Measurements from ENCODE around the gene PHB1.
"Not testable (repeated sequence)": the region's sequence is repeated elsewhere in the genome, so short reads cannot be mapped to it uniquely, and the experiment has no call there.

Gene PHB1

DNA sequence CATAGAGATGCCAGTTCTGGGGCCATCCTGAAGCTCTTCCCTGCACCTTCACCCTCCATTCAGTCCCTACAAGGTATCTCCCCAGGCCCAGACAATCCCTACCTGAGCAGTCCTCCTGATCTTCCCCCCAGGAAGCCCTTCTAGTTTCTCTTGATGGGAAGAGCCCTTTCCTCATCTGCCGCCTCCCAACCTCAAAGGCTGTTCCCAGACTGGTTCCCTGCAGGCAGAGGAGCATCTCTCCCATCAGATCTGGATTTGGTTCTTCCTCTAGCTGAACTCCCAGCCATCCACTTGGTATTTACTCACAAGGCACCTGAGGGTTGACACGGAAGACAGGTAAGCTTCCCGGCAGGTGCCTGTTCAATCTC, 24.6 kb upstream of the PHB1 start:
- FAIRE-seq = no peak

DNA sequence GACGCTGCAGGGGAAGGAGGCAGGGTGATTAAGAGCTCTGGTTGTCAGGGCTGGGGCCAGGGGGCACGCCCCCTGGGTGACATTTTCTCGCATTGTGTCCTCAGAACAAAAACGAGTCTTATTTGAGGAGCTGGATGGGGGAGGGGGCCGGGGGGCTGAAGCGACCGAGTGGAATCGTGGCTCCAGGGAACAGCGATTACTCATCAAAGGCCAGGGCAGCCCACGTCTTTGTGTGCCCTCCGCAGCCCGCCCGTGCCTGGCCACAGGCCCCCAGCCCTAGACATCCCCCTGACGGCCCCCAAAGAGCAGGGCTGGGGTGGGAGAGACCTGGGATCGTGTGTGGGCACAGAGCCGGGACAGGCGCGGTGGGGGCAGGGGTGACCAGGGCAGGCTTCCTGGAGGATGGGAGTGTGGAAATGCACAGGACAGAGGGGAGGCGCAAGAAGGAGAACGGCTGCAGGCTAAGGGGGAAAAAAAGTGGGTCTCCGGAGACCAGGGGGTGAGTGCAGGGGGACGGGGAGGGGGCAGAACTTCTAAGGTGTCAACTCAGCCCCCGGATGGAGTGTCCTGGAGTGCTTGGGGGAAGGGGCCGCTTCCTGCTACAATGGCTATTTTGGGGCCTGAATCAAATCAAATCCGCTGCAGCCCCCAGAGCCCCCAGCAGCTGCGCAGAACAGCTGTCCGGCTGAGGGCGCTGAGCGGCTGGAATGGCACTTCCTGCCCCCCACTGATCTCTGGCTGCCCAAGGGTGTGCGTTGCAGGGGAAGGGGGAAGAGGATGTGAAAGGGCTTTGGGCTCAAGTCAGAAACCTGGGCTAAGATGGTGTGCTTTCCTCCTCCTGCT, 24.0 kb upstream of the PHB1 start:
- FAIRE-seq = no peak

DNA sequence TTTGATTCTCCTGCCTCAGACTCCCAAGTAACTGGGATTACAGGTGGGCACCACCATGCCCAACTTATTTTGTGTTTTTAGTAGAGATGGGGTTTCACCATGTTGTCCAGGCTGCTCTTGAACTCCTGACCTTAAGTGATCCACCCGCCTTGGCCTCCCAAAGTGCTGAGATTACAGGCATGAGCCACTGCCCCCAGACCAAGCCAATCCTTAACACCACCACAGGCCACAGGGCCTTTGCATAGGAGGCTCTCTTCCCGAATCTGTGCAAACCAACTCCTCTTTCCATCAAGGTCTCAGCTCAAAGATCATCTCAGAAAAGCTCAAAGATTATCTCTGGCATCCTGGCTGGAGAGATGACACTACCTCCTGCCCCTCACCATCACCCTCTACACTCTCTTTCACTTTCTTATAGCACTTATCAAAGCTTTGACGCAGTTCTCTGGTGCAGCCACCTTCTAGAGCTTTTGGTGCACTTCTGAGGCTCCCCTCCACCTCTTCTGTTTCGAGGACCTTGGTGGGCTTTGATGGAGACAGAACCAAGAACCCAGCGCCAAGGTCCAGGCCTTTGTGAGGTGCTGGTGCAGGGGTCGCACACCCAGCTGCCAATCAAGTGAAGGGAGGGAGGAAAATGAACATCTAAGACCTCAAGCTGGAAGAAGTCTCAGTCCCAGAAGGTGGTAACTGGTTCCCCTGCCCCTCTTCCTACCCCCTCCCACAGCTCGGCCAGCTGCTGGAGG, 23.2 kb upstream of the PHB1 start:
- FAIRE-seq = no peak

DNA sequence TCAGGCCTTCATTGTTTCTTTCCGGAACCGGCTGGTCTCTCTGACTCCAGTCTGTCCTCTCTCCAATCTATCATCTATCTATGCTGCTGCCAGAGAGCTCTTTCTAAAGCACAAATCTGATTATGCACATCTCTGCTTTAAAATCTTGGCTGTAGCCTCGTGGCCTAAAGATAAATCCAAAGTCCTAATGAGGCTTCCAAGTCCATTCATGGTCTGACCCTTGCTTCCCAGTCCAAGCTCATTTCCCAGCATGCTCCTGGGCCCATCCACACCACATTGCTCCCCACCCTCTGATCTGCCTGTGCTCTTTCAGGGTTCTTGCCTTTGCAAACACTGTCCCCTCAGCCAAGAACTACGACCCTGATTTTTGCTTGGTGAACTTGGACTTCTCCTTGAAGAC, 21.5 kb upstream of the PHB1 start:
- FAIRE-seq = no peak

- FAIRE-seq = no peak
These were observed 21.0 kb upstream of the PHB1 start for GRCh38 chr17:49435671-49436029.

DNA sequence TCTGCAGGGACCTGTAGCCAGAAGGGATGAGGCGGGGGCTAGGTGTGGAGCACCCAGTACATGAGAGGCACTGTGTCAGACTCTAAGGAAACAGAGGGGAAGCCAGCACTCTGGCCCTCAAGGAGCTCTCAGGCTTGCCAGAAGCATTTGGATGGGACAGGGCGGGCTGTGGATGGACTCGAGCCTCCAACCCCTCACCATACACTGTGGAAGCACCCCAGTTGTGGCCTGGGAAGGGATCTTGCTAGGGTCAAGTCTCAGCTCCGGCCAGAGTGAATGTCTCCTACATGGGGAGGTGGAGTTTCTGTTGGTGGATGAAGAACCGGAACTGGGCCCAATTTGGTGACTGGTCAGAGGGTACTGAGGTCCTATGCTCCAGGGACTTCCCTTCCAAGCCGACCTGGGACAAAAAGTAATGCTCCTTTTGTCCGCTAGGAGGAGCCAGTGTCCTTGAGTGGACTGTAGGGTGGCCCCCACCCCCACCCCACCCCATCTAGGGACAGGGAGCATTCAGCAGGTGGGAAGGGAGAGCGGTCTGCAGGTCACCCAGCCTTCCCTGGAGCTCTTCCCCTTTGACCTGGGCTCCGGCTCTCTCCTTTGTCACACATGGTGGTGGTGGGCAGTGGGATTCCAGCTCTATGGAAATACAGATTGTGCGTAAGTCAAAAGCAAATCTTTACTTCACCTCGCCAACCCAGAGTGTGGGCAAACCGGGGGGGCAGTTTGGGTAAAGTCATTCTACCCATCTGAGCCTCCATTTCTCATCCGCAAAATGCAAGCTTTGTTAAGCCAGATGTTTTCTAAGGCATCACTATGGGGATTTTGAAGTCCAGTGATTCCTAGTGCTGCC, 20.4 kb upstream of the PHB1 start:
- no peak for FAIRE-seq

GRCh38 chr17:49433000-49433694, 18.5 kb upstream of the PHB1 start:
- no peak for FAIRE-seq

GRCh38 chr17:49431743-49432142, 17.1 kb upstream of the PHB1 start:
- FAIRE-seq = no peak

DNA sequence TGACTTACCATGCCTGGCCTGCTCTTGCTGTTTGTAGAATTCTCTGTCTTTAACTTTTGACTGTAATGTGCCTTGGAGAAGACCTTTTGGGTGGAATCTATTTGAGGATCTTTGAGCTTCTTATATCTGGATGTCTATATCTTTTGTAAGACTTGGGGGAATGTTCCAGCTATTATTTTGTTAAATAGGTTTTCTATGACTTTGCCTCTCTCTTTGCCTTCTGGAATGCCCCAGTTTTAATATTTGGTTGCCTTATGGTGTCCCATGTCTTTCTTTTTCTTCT, 10.3 kb upstream of the PHB1 start:
- no peak for FAIRE-seq

DNA sequence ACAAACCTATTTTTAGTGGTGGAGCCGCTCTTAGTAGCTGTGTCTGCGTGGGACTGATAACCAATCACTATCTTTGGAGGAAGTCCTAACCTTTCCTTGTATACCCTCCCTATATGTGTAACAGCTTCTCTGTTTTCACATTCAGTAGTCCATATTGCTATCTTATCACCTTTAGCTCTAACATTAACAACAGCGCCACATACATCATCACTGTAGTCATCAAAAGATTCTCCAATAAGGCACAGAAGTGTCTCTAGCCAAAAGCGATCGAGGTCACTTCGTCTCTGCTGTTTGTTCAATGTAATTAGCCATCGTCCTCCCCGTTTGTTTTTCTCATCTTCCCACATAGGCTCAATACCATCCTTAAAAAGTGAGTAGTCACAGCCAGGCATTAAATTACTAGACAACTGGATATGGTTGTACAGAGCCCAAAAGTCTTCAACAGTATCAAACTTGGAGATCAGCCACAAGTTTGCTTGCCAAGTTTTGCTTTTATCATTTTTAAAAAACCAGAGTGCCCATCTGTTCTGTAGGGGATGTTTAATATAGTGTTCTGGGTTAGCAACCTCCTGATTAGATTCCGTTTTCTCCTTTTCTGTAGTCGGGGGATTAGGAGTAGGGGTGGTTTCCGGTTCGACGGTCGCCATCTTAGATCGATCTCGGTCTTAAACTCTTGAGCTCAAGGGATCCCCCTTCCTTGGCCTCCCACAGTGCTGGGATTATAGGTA, 9.8 kb upstream of the PHB1 start:
- peak; percentile 43 for FAIRE-seq

DNA sequence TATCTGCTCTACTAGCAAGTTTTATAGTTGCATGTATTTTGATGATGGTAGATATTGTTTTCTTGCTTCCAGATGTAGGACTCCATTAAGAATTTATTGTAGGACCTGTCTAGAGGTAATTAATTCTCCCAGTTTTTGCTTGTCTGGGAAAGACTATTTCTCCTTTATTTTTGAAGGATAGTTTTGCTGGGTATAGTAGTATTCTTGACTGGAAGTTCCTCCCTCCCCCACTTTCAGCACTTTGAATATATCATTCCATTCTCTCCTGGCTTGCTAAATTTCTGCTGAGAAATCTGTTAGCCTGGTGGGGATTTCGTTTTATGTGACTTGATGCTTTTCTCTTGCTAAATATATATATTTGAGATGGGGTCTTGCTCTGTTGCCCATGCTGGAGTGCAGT, 8.0 kb upstream of the PHB1 start:
- FAIRE-seq = no peak

DNA sequence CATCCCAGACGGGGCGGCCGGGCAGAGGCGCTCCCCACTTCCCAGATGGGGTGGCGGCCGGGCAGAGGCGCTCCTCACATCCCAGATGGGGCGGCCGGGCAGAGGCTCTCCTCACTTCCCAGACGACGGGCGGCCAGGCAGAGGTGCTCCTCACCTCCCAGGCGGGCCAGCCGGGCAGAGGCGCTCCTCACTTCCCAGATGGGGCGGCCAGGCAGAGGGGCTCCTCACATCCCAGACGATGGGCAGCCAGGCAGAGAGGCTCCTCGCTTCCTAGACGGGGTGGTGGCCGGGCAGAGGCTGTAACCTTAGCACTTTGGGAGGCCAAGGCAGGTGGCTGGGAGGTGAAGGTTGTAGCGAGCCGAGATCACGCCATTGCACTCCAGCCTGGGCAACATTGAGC, 5.1 kb upstream of the PHB1 start:
- FAIRE-seq = not testable (repeated sequence)

- not testable (repeated sequence) for FAIRE-seq
These were observed 4.4 kb upstream of the PHB1 start for GRCh38 chr17:49418754-49419740.

DNA sequence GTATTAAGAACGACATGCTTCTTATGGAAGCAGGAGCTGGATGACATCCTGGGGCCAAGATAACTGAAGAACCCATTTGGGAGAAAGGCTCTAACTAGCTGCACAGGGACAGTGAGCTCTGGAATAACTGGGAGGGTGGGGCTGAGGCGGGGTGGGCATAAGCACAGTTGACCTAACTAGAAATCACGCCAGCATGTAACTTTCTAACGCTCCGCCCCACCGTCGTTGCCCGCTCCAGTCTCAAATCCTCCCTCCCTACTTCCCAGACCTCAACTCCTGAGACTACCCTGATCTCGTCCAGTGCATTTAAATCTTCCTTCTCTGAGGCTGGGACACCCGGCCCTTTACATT, 436 bp downstream of the PHB1 start:
- FAIRE-seq = no peak

DNA sequence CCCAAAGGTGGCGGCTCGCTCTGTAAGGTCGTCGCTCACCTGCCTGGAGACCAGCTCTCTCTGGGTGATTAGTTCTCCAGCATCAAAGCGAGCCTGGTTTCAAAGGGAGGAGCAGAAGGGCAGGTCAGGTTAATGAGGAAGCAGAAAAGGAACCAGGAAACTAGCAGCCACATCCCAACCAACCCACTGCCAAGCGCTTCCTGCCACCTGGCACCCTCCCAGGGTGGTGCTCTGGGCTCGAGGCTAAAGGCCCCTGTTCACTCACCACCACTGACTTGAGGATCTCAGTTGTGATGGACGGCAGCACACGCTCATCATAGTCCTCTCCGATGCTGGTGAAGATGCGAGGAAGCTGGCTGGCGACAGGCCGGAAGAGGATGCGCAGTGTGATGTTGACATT, 5.6 kb downstream of the PHB1 start:
- no peak for FAIRE-seq

DNA sequence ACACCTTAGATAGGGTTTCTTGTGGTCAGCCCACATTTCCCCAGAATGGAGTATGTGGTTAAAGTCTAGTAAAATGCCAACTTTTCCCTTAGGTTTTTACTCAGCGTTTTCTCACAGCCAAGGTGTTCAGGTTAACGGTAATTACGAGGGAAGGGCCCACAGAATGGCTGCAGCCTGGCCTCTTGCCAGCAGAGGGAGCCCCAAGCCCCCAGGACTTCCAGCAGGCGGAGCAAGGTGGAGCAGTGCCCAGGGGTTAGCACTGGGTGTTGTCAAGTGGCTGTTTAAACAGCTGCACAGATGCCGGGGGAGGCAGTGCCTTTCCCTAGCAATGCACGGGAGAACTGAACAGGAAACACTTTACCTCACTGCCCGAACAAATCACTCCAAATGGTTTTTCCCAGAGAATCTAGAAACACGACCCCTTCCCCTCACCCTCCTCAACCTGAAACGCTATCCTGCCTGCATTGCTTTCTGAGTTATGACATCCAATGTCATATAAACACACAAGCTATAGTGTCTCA, 6.6 kb downstream of the PHB1 start:
- no peak for FAIRE-seq

- FAIRE-seq = no peak
These were observed 7.6 kb downstream of the PHB1 start for GRCh38 chr17:49407086-49407485.

GRCh38 chr17:49406421-49407061, 8.1 kb downstream of the PHB1 start:
- FAIRE-seq = no peak

- no peak for FAIRE-seq
These were observed 9.8 kb downstream of the PHB1 start for GRCh38 chr17:49404906-49405305.

DNA sequence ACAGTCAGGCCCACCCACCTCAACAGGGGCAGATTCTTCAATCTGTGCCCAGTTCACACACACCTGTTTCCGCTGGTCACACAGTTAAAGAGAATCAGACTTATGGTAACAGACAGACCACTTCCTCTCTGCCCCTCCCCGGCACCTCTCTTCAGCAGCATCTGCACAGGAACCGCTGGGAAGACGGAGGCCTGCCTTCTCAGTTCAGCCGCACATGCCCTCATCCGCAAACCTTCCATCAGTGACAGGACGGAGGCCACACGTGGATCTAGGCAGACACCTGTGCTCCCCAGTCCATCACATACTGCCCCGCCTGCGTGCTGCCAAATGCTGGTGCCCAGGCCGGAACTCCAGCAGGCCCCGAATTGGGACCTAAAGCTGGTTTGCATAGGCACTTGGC, 10.3 kb downstream of the PHB1 start:
- FAIRE-seq = no peak

Measured in colon (tissue), 2 donors.